WTC11 (cell line): ENCODE measurements around the gene CACNG4.

Source experiments
- CTCF ChIP-seq: fragments of 200-600 bp; IDR thresholded peaks from 2 replicates; pipeline ENCODE4 v1.8.0; 2022; ENCODE audit warnings: antibody characterized with exemption
- E2F1 ChIP-seq: sonication (generic); formaldehyde crosslinking; IDR thresholded peaks from 2 replicates; pipeline ENCODE4 v1.8.0; 2022; ENCODE audit warnings: mild to moderate bottlenecking, missing genetic modification reagents
- ESRRA ChIP-seq: sonication (generic); formaldehyde crosslinking; IDR thresholded peaks from 2 replicates; pipeline ENCODE4 v1.8.1; 2022; ENCODE audit warnings: mild to moderate bottlenecking, missing genetic modification reagents, borderline replicate concordance
- ETV6 ChIP-seq: sonication (generic); formaldehyde crosslinking; IDR thresholded peaks from 2 replicates; pipeline ENCODE4 v1.8.1; 2022; ENCODE audit warnings: mild to moderate bottlenecking, missing genetic modification reagents
- FOXP4 ChIP-seq: sonication (generic); formaldehyde crosslinking; IDR thresholded peaks from 2 replicates; pipeline ENCODE4 v1.8.0; 2022; ENCODE audit warnings: mild to moderate bottlenecking, missing genetic modification reagents
- NFATC4 ChIP-seq: fragments of 250-450 bp; sonication (Bioruptor Pico); IDR thresholded peaks from 2 replicates; pipeline ENCODE4 v1.9.0; 2021; ENCODE audit warnings: mild to moderate bottlenecking
- RELA ChIP-seq: sonication (generic); formaldehyde crosslinking; IDR thresholded peaks from 2 replicates; pipeline ENCODE4 v1.8.1; 2022; ENCODE audit warnings: missing genetic modification reagents, mild to moderate bottlenecking, borderline replicate concordance
- SP1 ChIP-seq: sonication (generic); formaldehyde crosslinking; conservative IDR thresholded peaks from 2 replicates; pipeline ENCODE4 v1.8.1; 2022; ENCODE audit warnings: missing genetic modification reagents
- TCF7 ChIP-seq: sonication (generic); formaldehyde crosslinking; IDR thresholded peaks from 2 replicates; pipeline ENCODE4 v1.8.0; 2022; ENCODE audit warnings: mild to moderate bottlenecking, low read depth, missing genetic modification reagents, moderate library complexity
- ZBTB21 ChIP-seq: sonication (generic); formaldehyde crosslinking; IDR thresholded peaks from 2 replicates; pipeline ENCODE4 v1.8.1; 2023; ENCODE audit warnings: mild to moderate bottlenecking, missing genetic modification reagents, borderline replicate concordance
- ZNF232 ChIP-seq: sonication (generic); formaldehyde crosslinking; IDR thresholded peaks from 2 replicates; pipeline ENCODE4 v1.8.0; 2022; ENCODE audit warnings: mild to moderate bottlenecking, missing genetic modification reagents
- TF ChIP-seq, protein P1 (sequence below): sonication (generic); formaldehyde crosslinking; IDR thresholded peaks from 2 replicates; pipeline ENCODE4 v1.8.1; 2022; ENCODE audit warnings: low read depth, missing genetic modification reagents, borderline replicate concordance
- TF ChIP-seq, protein P2 (sequence below): sonication (generic); formaldehyde crosslinking; IDR thresholded peaks from 2 replicates; pipeline ENCODE4 v1.8.1; 2023; ENCODE audit warnings: mild to moderate bottlenecking, missing genetic modification reagents, borderline replicate concordance
- TF ChIP-seq, protein P3 (sequence below): sonication (generic); formaldehyde crosslinking; IDR thresholded peaks from 2 replicates; pipeline ENCODE4 v1.8.1; 2023; ENCODE audit warnings: mild to moderate bottlenecking, missing genetic modification reagents, moderate library complexity

DNA sequence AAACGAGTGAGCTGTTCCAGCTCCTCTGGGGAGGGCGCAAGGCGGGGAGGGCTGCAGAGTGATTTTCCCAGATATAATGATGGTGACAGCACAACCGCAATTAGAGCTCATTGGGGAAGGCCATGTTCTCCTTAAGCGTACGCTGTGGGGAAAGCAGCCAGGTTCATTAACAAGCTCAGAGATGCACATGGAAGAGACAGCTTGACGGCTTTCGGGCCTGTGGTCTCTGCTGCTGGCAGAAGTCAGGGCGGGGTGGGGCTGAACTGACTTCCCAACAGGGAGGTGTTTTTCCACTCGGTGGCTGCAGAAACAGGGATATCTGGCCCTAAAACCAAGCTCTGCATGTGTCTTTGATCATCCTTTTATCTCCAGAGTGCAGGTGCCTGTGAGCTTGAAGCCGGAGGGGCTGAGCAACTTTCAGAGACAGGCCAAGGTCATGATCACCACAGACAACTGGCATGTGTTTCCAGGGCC is 55.8 kb downstream of the CACNG4 start:
- TF ChIP-seq CTCF (no peak), ETV6 (CRISPR knock-in tag) (no peak), E2F1 (CRISPR knock-in tag) (no peak), FOXP4 (CRISPR knock-in tag) (no peak), TCF7 (no peak), NFATC4 (CRISPR knock-in tag) (no peak), SP1 (CRISPR knock-in tag) (no peak), ZNF232 (CRISPR knock-in tag) (no peak), ESRRA (CRISPR knock-in tag) (no peak), ZBTB21 (CRISPR knock-in tag) (no peak), RELA (CRISPR knock-in tag) (no peak)
- TF ChIP-seq, protein P1, sequence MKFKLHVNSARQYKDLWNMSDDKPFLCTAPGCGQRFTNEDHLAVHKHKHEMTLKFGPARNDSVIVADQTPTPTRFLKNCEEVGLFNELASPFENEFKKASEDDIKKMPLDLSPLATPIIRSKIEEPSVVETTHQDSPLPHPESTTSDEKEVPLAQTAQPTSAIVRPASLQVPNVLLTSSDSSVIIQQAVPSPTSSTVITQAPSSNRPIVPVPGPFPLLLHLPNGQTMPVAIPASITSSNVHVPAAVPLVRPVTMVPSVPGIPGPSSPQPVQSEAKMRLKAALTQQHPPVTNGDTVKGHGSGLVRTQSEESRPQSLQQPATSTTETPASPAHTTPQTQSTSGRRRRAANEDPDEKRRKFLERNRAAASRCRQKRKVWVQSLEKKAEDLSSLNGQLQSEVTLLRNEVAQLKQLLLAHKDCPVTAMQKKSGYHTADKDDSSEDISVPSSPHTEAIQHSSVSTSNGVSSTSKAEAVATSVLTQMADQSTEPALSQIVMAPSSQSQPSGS (CRISPR knock-in tag): no peak
- TF ChIP-seq, protein P2, sequence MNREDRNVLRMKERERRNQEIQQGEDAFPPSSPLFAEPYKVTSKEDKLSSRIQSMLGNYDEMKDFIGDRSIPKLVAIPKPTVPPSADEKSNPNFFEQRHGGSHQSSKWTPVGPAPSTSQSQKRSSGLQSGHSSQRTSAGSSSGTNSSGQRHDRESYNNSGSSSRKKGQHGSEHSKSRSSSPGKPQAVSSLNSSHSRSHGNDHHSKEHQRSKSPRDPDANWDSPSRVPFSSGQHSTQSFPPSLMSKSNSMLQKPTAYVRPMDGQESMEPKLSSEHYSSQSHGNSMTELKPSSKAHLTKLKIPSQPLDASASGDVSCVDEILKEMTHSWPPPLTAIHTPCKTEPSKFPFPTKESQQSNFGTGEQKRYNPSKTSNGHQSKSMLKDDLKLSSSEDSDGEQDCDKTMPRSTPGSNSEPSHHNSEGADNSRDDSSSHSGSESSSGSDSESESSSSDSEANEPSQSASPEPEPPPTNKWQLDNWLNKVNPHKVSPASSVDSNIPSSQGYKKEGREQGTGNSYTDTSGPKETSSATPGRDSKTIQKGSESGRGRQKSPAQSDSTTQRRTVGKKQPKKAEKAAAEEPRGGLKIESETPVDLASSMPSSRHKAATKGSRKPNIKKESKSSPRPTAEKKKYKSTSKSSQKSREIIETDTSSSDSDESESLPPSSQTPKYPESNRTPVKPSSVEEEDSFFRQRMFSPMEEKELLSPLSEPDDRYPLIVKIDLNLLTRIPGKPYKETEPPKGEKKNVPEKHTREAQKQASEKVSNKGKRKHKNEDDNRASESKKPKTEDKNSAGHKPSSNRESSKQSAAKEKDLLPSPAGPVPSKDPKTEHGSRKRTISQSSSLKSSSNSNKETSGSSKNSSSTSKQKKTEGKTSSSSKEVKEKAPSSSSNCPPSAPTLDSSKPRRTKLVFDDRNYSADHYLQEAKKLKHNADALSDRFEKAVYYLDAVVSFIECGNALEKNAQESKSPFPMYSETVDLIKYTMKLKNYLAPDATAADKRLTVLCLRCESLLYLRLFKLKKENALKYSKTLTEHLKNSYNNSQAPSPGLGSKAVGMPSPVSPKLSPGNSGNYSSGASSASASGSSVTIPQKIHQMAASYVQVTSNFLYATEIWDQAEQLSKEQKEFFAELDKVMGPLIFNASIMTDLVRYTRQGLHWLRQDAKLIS (CRISPR knock-in tag): no peak
- TF ChIP-seq, protein P3, sequence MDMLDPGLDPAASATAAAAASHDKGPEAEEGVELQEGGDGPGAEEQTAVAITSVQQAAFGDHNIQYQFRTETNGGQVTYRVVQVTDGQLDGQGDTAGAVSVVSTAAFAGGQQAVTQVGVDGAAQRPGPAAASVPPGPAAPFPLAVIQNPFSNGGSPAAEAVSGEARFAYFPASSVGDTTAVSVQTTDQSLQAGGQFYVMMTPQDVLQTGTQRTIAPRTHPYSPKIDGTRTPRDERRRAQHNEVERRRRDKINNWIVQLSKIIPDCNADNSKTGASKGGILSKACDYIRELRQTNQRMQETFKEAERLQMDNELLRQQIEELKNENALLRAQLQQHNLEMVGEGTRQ (CRISPR knock-in tag): no peak
